SU-DHL-6 (cell line): ENCODE data around the gene APOL6.

Experiments
- EZH2phosphoT487 ChIP-seq: fragments of 200-600 bp; sonication (generic), shearing (Covaris generic); conservative IDR thresholded peaks from 2 replicates; pipeline ENCODE4 v1.6.1; 2018; ENCODE audit warnings: mild to moderate bottlenecking, antibody characterized with exemption, low read length, moderate library complexity, mixed read lengths
- TF ChIP-seq, protein P1 (sequence below): fragments of 200-600 bp; sonication (generic); IDR thresholded peaks from one replicate; pipeline ENCODE4 v1.5.1; 2017; ENCODE audit warnings: antibody characterized with exemption, mild to moderate bottlenecking, low read length, moderate library complexity; ENCODE audit not compliant: insufficient read depth, poor library complexity, severe bottlenecking

DNA sequence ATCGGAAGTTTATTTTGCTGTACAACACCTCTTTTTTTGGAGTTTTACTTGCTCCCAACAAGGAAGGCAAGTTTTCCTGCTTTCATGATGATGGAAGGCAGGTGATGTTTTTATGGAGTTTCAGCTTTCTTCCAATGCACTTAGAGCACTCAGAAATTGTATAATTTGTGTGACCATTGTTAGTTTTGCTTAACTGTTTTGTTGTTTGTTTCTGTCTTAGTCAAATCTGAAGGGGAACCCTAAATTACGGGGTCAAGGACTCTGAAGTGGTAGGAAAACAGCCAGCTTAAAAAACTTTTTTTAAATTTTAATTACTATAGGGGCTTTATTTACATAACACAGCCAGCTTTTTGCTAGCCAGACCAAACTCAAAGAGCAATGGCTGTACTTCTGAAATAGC is 14.7 kb downstream of the APOL6 start:
- TF ChIP-seq, protein P1, sequence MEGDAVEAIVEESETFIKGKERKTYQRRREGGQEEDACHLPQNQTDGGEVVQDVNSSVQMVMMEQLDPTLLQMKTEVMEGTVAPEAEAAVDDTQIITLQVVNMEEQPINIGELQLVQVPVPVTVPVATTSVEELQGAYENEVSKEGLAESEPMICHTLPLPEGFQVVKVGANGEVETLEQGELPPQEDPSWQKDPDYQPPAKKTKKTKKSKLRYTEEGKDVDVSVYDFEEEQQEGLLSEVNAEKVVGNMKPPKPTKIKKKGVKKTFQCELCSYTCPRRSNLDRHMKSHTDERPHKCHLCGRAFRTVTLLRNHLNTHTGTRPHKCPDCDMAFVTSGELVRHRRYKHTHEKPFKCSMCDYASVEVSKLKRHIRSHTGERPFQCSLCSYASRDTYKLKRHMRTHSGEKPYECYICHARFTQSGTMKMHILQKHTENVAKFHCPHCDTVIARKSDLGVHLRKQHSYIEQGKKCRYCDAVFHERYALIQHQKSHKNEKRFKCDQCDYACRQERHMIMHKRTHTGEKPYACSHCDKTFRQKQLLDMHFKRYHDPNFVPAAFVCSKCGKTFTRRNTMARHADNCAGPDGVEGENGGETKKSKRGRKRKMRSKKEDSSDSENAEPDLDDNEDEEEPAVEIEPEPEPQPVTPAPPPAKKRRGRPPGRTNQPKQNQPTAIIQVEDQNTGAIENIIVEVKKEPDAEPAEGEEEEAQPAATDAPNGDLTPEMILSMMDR = no peak
- no peak for TF ChIP-seq EZH2phosphoT487
